ENCODE data around the gene TDRD6. TPM values are rescaled to one million over a fixed set of nuclear protein-coding genes. Genes with fewer than 3 reads are reported as not detected.

The TDRD6 gene
- total and polyA plus RNA-seq, 10 of the 15 experiments (the other 5 are each of a cell fraction or from before 2014, with no cell fraction given), result not detected

GRCh38 chr6:46751658-46752057 is 64.0 kb downstream of the TDRD6 start (continued):
- no peak for TF ChIP-seq ELK1 (IDR thresholded peaks at IDR 0.05; ENCODE audit: low read depth, low read length)
- TF ChIP-seq MTA3 (IDR thresholded peaks at IDR 0.05; ENCODE audit: borderline replicate concordance, low read length), result no peak
- TF ChIP-seq REST (IDR thresholded peaks at IDR 0.05; ENCODE audit: low read depth, low read length), result no peak
- TF ChIP-seq ASH2L (IDR thresholded peaks at IDR 0.05; ENCODE audit: borderline replicate concordance, low read depth), result no peak
- no peak for TF ChIP-seq CHD4 (IDR thresholded peaks at IDR 0.05)
- TF ChIP-seq IKZF1 (conservative IDR thresholded peaks at IDR 0.05), result no peak
- TF ChIP-seq CUX1 (IDR thresholded peaks at IDR 0.05; ENCODE audit: insufficient replicate concordance, low read depth, low read length), result no peak
- no peak for TF ChIP-seq WRNIP1 (IDR thresholded peaks at IDR 0.05; ENCODE audit: borderline replicate concordance, low read depth, low read length)
- TF ChIP-seq NFXL1 (IDR thresholded peaks at IDR 0.05; ENCODE audit: borderline replicate concordance), result no peak

Other genes starting within 250 kb of the TDRD6 start
- not detected in 2 replicates for gene RCAN2, start 196.4 kb upstream of the TDRD6 start, total RNA-seq (2014; rRNA removed)
- gene RCAN2, start 196.4 kb upstream of the TDRD6 start, total RNA-seq (2014; rRNA removed; fragmentation: Illumina TruSeq; extraction: Trizol), result not detected in 2 replicates
- not detected in 2 replicates for gene RCAN2, start 196.4 kb upstream of the TDRD6 start, total RNA-seq (2021)
- gene RCAN2, start 196.4 kb upstream of the TDRD6 start, polyA plus RNA-seq (2011; rRNA removed), result not detected in 2 replicates
- gene RCAN2, start 196.4 kb upstream of the TDRD6 start, polyA plus RNA-seq (2014; fragmentation: Illumina TruSeq; extraction: Trizol), result not detected in 2 replicates
- not detected for gene RCAN2, start 196.4 kb upstream of the TDRD6 start, polyA plus RNA-seq (2014; fragmentation: Nextera tagmentation; extraction: Ambion mirVana)
- not detected in 2 replicates for gene RCAN2, start 196.4 kb upstream of the TDRD6 start, polyA plus RNA-seq (2014; rRNA removed)
- gene RCAN2, start 196.4 kb upstream of the TDRD6 start, polyA plus RNA-seq (2016; fragmentation: Nextera tagmentation; extraction: Ambion mirVana), result under 1 TPM in 1 of 2 experiments, not detected in 1; 0.06 TPM
- gene CYP39A1, start 35.1 kb upstream of the TDRD6 start, total RNA-seq (2014; rRNA removed), result not detected in 2 replicates
- not detected in 2 replicates for gene CYP39A1, start 35.1 kb upstream of the TDRD6 start, total RNA-seq (2014; rRNA removed; fragmentation: Illumina TruSeq; extraction: Trizol)
- gene CYP39A1, start 35.1 kb upstream of the TDRD6 start, total RNA-seq (2021), result not detected in 2 replicates
- not detected in 2 replicates for gene CYP39A1, start 35.1 kb upstream of the TDRD6 start, polyA plus RNA-seq (2011; rRNA removed)
- gene CYP39A1, start 35.1 kb upstream of the TDRD6 start, polyA plus RNA-seq (2014; fragmentation: Illumina TruSeq; extraction: Trizol), result not detected in 2 replicates
- gene CYP39A1, start 35.1 kb upstream of the TDRD6 start, polyA plus RNA-seq (2014; fragmentation: Nextera tagmentation; extraction: Ambion mirVana), result not detected
- not detected in 2 replicates for gene CYP39A1, start 35.1 kb upstream of the TDRD6 start, polyA plus RNA-seq (2014; rRNA removed)
- not detected for gene CYP39A1, start 35.1 kb upstream of the TDRD6 start, polyA plus RNA-seq (2016; fragmentation: Nextera tagmentation; extraction: Ambion mirVana)
- not detected in 2 replicates for gene SLC25A27, start 34.9 kb upstream of the TDRD6 start, total RNA-seq (2014; rRNA removed)
- gene SLC25A27, start 34.9 kb upstream of the TDRD6 start, total RNA-seq (2014; rRNA removed; fragmentation: Illumina TruSeq; extraction: Trizol), result not detected in 2 replicates
- gene SLC25A27, start 34.9 kb upstream of the TDRD6 start, total RNA-seq (2021), result not detected in 2 replicates
- gene SLC25A27, start 34.9 kb upstream of the TDRD6 start, polyA plus RNA-seq (2011; rRNA removed), result 0.33 TPM in 1 of 2 replicates, not detected in the other
- gene SLC25A27, start 34.9 kb upstream of the TDRD6 start, polyA plus RNA-seq (2014; fragmentation: Illumina TruSeq; extraction: Trizol), result not detected in 2 replicates
- not detected for gene SLC25A27, start 34.9 kb upstream of the TDRD6 start, polyA plus RNA-seq (2014; fragmentation: Nextera tagmentation; extraction: Ambion mirVana)
- not detected in 2 replicates for gene SLC25A27, start 34.9 kb upstream of the TDRD6 start, polyA plus RNA-seq (2014; rRNA removed)
- gene SLC25A27, start 34.9 kb upstream of the TDRD6 start, polyA plus RNA-seq (2016; fragmentation: Nextera tagmentation; extraction: Ambion mirVana), result not detected
- gene PLA2G7, start 47.5 kb downstream of the TDRD6 start, total RNA-seq (2014; rRNA removed), result not detected in 2 replicates
- gene PLA2G7, start 47.5 kb downstream of the TDRD6 start, total RNA-seq (2014; rRNA removed; fragmentation: Illumina TruSeq; extraction: Trizol), result not detected in 2 replicates
- not detected in 2 replicates for gene PLA2G7, start 47.5 kb downstream of the TDRD6 start, total RNA-seq (2021)
- gene PLA2G7, start 47.5 kb downstream of the TDRD6 start, polyA plus RNA-seq (2011; rRNA removed), result not detected in 2 replicates
- gene PLA2G7, start 47.5 kb downstream of the TDRD6 start, polyA plus RNA-seq (2014; fragmentation: Illumina TruSeq; extraction: Trizol), result not detected in 2 replicates
- not detected for gene PLA2G7, start 47.5 kb downstream of the TDRD6 start, polyA plus RNA-seq (2014; fragmentation: Nextera tagmentation; extraction: Ambion mirVana)
- not detected in 2 replicates for gene PLA2G7, start 47.5 kb downstream of the TDRD6 start, polyA plus RNA-seq (2014; rRNA removed)
- not detected for gene PLA2G7, start 47.5 kb downstream of the TDRD6 start, polyA plus RNA-seq (2016; fragmentation: Nextera tagmentation; extraction: Ambion mirVana)
- not detected in 2 replicates for gene ANKRD66, start 59.0 kb downstream of the TDRD6 start, total RNA-seq (2014; rRNA removed)
- gene ANKRD66, start 59.0 kb downstream of the TDRD6 start, total RNA-seq (2014; rRNA removed; fragmentation: Illumina TruSeq; extraction: Trizol), result not detected in 2 replicates
- gene ANKRD66, start 59.0 kb downstream of the TDRD6 start, total RNA-seq (2021), result not detected in 2 replicates
- gene ANKRD66, start 59.0 kb downstream of the TDRD6 start, polyA plus RNA-seq (2011; rRNA removed), result not detected in 2 replicates
- gene ANKRD66, start 59.0 kb downstream of the TDRD6 start, polyA plus RNA-seq (2014; fragmentation: Illumina TruSeq; extraction: Trizol), result not detected in 2 replicates
- gene ANKRD66, start 59.0 kb downstream of the TDRD6 start, polyA plus RNA-seq (2014; fragmentation: Nextera tagmentation; extraction: Ambion mirVana), result not detected
- gene ANKRD66, start 59.0 kb downstream of the TDRD6 start, polyA plus RNA-seq (2014; rRNA removed), result not detected in 2 replicates
- not detected for gene ANKRD66, start 59.0 kb downstream of the TDRD6 start, polyA plus RNA-seq (2016; fragmentation: Nextera tagmentation; extraction: Ambion mirVana)
- gene MEP1A, start 105.5 kb downstream of the TDRD6 start, total RNA-seq (2014; rRNA removed), result not detected in 2 replicates
- gene MEP1A, start 105.5 kb downstream of the TDRD6 start, total RNA-seq (2014; rRNA removed; fragmentation: Illumina TruSeq; extraction: Trizol), result not detected in 2 replicates
- not detected in 2 replicates for gene MEP1A, start 105.5 kb downstream of the TDRD6 start, total RNA-seq (2021)
- not detected in 2 replicates for gene MEP1A, start 105.5 kb downstream of the TDRD6 start, polyA plus RNA-seq (2011; rRNA removed)
- not detected in 2 replicates for gene MEP1A, start 105.5 kb downstream of the TDRD6 start, polyA plus RNA-seq (2014; fragmentation: Illumina TruSeq; extraction: Trizol)
- gene MEP1A, start 105.5 kb downstream of the TDRD6 start, polyA plus RNA-seq (2014; fragmentation: Nextera tagmentation; extraction: Ambion mirVana), result not detected
- not detected in 2 replicates for gene MEP1A, start 105.5 kb downstream of the TDRD6 start, polyA plus RNA-seq (2014; rRNA removed)
- not detected for gene MEP1A, start 105.5 kb downstream of the TDRD6 start, polyA plus RNA-seq (2016; fragmentation: Nextera tagmentation; extraction: Ambion mirVana)
- gene ADGRF5, start 234.1 kb downstream of the TDRD6 start, total RNA-seq (2014; rRNA removed), result not detected in 2 replicates
- not detected in 2 replicates for gene ADGRF5, start 234.1 kb downstream of the TDRD6 start, total RNA-seq (2014; rRNA removed; fragmentation: Illumina TruSeq; extraction: Trizol)
- gene ADGRF5, start 234.1 kb downstream of the TDRD6 start, total RNA-seq (2021), result 0.13 TPM in 2 replicates
- 0.01 TPM in 1 of 2 replicates, not detected in the other for gene ADGRF5, start 234.1 kb downstream of the TDRD6 start, polyA plus RNA-seq (2011; rRNA removed)
- not detected in 2 replicates for gene ADGRF5, start 234.1 kb downstream of the TDRD6 start, polyA plus RNA-seq (2014; fragmentation: Illumina TruSeq; extraction: Trizol)
- gene ADGRF5, start 234.1 kb downstream of the TDRD6 start, polyA plus RNA-seq (2014; fragmentation: Nextera tagmentation; extraction: Ambion mirVana), result not detected
- not detected in 2 replicates for gene ADGRF5, start 234.1 kb downstream of the TDRD6 start, polyA plus RNA-seq (2014; rRNA removed)
- gene ADGRF5, start 234.1 kb downstream of the TDRD6 start, polyA plus RNA-seq (2016; fragmentation: Nextera tagmentation; extraction: Ambion mirVana), result not detected